ENCODE measurements around the gene WDR82. TPM values are rescaled to one million over a fixed set of nuclear protein-coding genes. Genes with fewer than 3 reads are reported as not detected.

WDR82 gene
- total and polyA plus RNA-seq, 2 of the 8 experiments (the other 6 are each of a cell fraction or from before 2014, with no cell fraction given) = 33.5 to 82.7 TPM

DNA sequence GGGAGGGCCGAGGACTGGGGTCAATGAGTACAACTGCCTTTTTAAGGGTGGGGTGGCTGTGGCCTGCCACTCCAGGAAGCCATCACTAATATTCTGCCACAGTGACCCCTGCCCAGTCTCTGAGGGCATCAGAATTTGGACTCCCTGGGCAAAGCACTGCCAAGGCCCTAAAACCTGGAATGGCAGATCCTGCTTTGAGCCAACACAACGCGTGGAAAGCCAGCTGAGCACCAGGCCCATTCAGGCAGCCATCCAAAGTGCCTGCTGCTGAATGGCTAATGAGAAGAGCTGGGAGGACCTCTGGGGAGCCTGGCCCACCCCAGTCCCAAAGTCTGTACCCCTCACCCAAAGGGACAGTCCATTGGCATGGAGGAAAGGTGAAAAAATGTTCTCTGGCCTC lies 44.5 kb downstream of the WDR82 start (continued):
- TF ChIP-seq, protein P1, sequence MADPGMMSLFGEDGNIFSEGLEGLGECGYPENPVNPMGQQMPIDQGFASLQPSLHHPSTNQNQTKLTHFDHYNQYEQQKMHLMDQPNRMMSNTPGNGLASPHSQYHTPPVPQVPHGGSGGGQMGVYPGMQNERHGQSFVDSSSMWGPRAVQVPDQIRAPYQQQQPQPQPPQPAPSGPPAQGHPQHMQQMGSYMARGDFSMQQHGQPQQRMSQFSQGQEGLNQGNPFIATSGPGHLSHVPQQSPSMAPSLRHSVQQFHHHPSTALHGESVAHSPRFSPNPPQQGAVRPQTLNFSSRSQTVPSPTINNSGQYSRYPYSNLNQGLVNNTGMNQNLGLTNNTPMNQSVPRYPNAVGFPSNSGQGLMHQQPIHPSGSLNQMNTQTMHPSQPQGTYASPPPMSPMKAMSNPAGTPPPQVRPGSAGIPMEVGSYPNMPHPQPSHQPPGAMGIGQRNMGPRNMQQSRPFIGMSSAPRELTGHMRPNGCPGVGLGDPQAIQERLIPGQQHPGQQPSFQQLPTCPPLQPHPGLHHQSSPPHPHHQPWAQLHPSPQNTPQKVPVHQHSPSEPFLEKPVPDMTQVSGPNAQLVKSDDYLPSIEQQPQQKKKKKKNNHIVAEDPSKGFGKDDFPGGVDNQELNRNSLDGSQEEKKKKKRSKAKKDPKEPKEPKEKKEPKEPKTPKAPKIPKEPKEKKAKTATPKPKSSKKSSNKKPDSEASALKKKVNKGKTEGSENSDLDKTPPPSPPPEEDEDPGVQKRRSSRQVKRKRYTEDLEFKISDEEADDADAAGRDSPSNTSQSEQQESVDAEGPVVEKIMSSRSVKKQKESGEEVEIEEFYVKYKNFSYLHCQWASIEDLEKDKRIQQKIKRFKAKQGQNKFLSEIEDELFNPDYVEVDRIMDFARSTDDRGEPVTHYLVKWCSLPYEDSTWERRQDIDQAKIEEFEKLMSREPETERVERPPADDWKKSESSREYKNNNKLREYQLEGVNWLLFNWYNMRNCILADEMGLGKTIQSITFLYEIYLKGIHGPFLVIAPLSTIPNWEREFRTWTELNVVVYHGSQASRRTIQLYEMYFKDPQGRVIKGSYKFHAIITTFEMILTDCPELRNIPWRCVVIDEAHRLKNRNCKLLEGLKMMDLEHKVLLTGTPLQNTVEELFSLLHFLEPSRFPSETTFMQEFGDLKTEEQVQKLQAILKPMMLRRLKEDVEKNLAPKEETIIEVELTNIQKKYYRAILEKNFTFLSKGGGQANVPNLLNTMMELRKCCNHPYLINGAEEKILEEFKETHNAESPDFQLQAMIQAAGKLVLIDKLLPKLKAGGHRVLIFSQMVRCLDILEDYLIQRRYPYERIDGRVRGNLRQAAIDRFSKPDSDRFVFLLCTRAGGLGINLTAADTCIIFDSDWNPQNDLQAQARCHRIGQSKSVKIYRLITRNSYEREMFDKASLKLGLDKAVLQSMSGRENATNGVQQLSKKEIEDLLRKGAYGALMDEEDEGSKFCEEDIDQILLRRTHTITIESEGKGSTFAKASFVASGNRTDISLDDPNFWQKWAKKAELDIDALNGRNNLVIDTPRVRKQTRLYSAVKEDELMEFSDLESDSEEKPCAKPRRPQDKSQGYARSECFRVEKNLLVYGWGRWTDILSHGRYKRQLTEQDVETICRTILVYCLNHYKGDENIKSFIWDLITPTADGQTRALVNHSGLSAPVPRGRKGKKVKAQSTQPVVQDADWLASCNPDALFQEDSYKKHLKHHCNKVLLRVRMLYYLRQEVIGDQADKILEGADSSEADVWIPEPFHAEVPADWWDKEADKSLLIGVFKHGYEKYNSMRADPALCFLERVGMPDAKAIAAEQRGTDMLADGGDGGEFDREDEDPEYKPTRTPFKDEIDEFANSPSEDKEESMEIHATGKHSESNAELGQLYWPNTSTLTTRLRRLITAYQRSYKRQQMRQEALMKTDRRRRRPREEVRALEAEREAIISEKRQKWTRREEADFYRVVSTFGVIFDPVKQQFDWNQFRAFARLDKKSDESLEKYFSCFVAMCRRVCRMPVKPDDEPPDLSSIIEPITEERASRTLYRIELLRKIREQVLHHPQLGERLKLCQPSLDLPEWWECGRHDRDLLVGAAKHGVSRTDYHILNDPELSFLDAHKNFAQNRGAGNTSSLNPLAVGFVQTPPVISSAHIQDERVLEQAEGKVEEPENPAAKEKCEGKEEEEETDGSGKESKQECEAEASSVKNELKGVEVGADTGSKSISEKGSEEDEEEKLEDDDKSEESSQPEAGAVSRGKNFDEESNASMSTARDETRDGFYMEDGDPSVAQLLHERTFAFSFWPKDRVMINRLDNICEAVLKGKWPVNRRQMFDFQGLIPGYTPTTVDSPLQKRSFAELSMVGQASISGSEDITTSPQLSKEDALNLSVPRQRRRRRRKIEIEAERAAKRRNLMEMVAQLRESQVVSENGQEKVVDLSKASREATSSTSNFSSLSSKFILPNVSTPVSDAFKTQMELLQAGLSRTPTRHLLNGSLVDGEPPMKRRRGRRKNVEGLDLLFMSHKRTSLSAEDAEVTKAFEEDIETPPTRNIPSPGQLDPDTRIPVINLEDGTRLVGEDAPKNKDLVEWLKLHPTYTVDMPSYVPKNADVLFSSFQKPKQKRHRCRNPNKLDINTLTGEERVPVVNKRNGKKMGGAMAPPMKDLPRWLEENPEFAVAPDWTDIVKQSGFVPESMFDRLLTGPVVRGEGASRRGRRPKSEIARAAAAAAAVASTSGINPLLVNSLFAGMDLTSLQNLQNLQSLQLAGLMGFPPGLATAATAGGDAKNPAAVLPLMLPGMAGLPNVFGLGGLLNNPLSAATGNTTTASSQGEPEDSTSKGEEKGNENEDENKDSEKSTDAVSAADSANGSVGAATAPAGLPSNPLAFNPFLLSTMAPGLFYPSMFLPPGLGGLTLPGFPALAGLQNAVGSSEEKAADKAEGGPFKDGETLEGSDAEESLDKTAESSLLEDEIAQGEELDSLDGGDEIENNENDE (IDR thresholded peaks at IDR 0.05; ENCODE audit: insufficient replicate concordance, low read length) = no peak
- TF ChIP-seq NANOG (IDR thresholded peaks at IDR 0.05; ENCODE audit: insufficient read depth, low read depth, low read length, poor library complexity, severe bottlenecking) = no peak
- TF ChIP-seq KDM5A (IDR thresholded peaks at IDR 0.05; ENCODE audit: low read length) = no peak
- TF ChIP-seq BCL11A (IDR thresholded peaks at IDR 0.05; ENCODE audit: low read depth in 2 of 2, low read length in 2 of 2) = no peak
- no peak for TF ChIP-seq CBX5 (IDR thresholded peaks at IDR 0.05; ENCODE audit: low read depth, low read length)
- TF ChIP-seq TCF12 (IDR thresholded peaks at IDR 0.05; ENCODE audit: low read depth, low read length) = no peak
- no peak for TF ChIP-seq BACH1 (IDR thresholded peaks at IDR 0.05; ENCODE audit: low read length)
- TF ChIP-seq EP300 (IDR thresholded peaks at IDR 0.05; ENCODE audit: borderline replicate concordance in 1 of 2, low read depth in 2 of 2, low read length in 2 of 2) = no peak
- TF ChIP-seq, protein P2, sequence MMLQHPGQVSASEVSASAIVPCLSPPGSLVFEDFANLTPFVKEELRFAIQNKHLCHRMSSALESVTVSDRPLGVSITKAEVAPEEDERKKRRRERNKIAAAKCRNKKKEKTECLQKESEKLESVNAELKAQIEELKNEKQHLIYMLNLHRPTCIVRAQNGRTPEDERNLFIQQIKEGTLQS (IDR thresholded peaks at IDR 0.05; ENCODE audit: insufficient read depth, low read depth, low read length) = no peak
- TF ChIP-seq SRF (IDR thresholded peaks at IDR 0.05; ENCODE audit: low read depth, low read length) = no peak
- no peak for TF ChIP-seq TEAD4 (IDR thresholded peaks at IDR 0.05; ENCODE audit: low read depth, low read length)
- TF ChIP-seq KDM1A (IDR thresholded peaks at IDR 0.05; ENCODE audit: borderline replicate concordance, low read length) = no peak
